ENCODE measurements around the gene MAFF.

MAFF gene

GRCh38 chr22:38196791-38197419 is 4.9 kb upstream of the MAFF start:
- no peak for TF ChIP-seq CTCF (IDR thresholded peaks at IDR 0.05; ENCODE audit: control insufficient read depth, extremely low read depth, insufficient read depth)
- no peak overlapping the region for H3K4me3 ChIP-seq (ENCODE audit: low read depth, low read length)
- no peak for DNase-seq (ENCODE audit: low read depth)

- no peak overlapping the region for H3K4me3 ChIP-seq (ENCODE audit: low read depth, low read length)
- no peak for DNase-seq (ENCODE audit: low read depth)
- no peak for TF ChIP-seq CTCF (IDR thresholded peaks at IDR 0.05; ENCODE audit: control insufficient read depth, extremely low read depth, insufficient read depth)
These were observed 1.8 kb upstream of the MAFF start for GRCh38 chr22:38199826-38200559.

- DNase-seq (ENCODE audit: low read depth) = no peak
- no peak for TF ChIP-seq CTCF (IDR thresholded peaks at IDR 0.05; ENCODE audit: control insufficient read depth, extremely low read depth, insufficient read depth)
- peak overlapping the region; percentile 35 for H3K4me3 ChIP-seq (ENCODE audit: low read depth, low read length)
These were observed 453 bp upstream of the MAFF start for GRCh38 chr22:38201371-38201710.

- peak overlapping the region; percentile 62 for H3K4me3 ChIP-seq (ENCODE audit: low read depth, low read length)
- peak; percentile 29; the same call in 1 of the 2 replicates for TF ChIP-seq CTCF (IDR thresholded peaks at IDR 0.05; ENCODE audit: control insufficient read depth, extremely low read depth, insufficient read depth)
- no peak for DNase-seq (ENCODE audit: low read depth)
These were observed 769 bp downstream of the MAFF start for GRCh38 chr22:38202437-38203089.

- no peak for TF ChIP-seq CTCF (IDR thresholded peaks at IDR 0.05; ENCODE audit: control insufficient read depth, extremely low read depth, insufficient read depth)
- DNase-seq (ENCODE audit: low read depth) = no peak
- H3K4me3 ChIP-seq (ENCODE audit: low read depth, low read length) = peak overlapping the region; percentile 62
These were observed 1.5 kb downstream of the MAFF start for GRCh38 chr22:38203090-38203810.

GRCh38 chr22:38203855-38204514 is 2.2 kb downstream of the MAFF start:
- DNase-seq (ENCODE audit: low read depth) = no peak
- H3K4me3 ChIP-seq (ENCODE audit: low read depth, low read length) = no peak overlapping the region
- TF ChIP-seq CTCF (IDR thresholded peaks at IDR 0.05; ENCODE audit: control insufficient read depth, extremely low read depth, insufficient read depth) = no peak
